ENCODE results near the gene PIGM.

The PIGM gene

GRCh38 chr1:160011781-160012180 lies 20.0 kb downstream of the PIGM start:
- DNase-seq (ENCODE audit: low read depth), result no peak
- no peak overlapping the region for H3K4me3 ChIP-seq (ENCODE audit: low read depth, low read length)
- TF ChIP-seq CTCF (IDR thresholded peaks at IDR 0.05; ENCODE audit: insufficient read depth, low read depth, low read length, missing control alignments), result no peak

- DNase-seq (ENCODE audit: low read depth), result no peak
- H3K4me3 ChIP-seq (ENCODE audit: low read depth, low read length), result no peak overlapping the region
- TF ChIP-seq CTCF (IDR thresholded peaks at IDR 0.05; ENCODE audit: insufficient read depth, low read depth, low read length, missing control alignments), result no peak
Measured at GRCh38 chr1:160009801-160010200, 22.0 kb downstream of the PIGM start.

GRCh38 chr1:160009081-160009480 lies 22.7 kb downstream of the PIGM start:
- H3K4me3 ChIP-seq (ENCODE audit: low read depth, low read length), result no peak overlapping the region
- DNase-seq (ENCODE audit: low read depth), result no peak
- TF ChIP-seq CTCF (IDR thresholded peaks at IDR 0.05; ENCODE audit: insufficient read depth, low read depth, low read length, missing control alignments), result no peak

GRCh38 chr1:160007577-160008200 lies 24.1 kb downstream of the PIGM start:
- peak; percentile 35 for DNase-seq (ENCODE audit: low read depth)
- H3K4me3 ChIP-seq (ENCODE audit: low read depth, low read length), result no peak overlapping the region
- TF ChIP-seq CTCF (IDR thresholded peaks at IDR 0.05; ENCODE audit: insufficient read depth, low read depth, low read length, missing control alignments), result peak; percentile 55

- peak; percentile 97 for TF ChIP-seq CTCF (IDR thresholded peaks at IDR 0.05; ENCODE audit: insufficient read depth, low read depth, low read length, missing control alignments)
- H3K4me3 ChIP-seq (ENCODE audit: low read depth, low read length), result no peak overlapping the region
- DNase-seq (ENCODE audit: low read depth), result peak; percentile 85
Measured at GRCh38 chr1:160006312-160006940, 25.4 kb downstream of the PIGM start.

- DNase-seq (ENCODE audit: low read depth), result no peak
- H3K4me3 ChIP-seq (ENCODE audit: low read depth, low read length), result no peak overlapping the region
- no peak for TF ChIP-seq CTCF (IDR thresholded peaks at IDR 0.05; ENCODE audit: insufficient read depth, low read depth, low read length, missing control alignments)
Measured at GRCh38 chr1:160005070-160005469, 26.7 kb downstream of the PIGM start.

- DNase-seq (ENCODE audit: low read depth), result no peak
- TF ChIP-seq CTCF (IDR thresholded peaks at IDR 0.05; ENCODE audit: insufficient read depth, low read depth, low read length, missing control alignments), result no peak
- no peak overlapping the region for H3K4me3 ChIP-seq (ENCODE audit: low read depth, low read length)
Measured at GRCh38 chr1:160004425-160004824, 27.4 kb downstream of the PIGM start.
